ENCODE measurements around the gene TMEM183A. TPM values are rescaled to one million over a fixed set of nuclear protein-coding genes. Genes with fewer than 3 reads are reported as not detected.

The TMEM183A gene
- total RNA-seq, 2 experiments from 2014 or later, result 75.7 to 78.7 TPM

DNA sequence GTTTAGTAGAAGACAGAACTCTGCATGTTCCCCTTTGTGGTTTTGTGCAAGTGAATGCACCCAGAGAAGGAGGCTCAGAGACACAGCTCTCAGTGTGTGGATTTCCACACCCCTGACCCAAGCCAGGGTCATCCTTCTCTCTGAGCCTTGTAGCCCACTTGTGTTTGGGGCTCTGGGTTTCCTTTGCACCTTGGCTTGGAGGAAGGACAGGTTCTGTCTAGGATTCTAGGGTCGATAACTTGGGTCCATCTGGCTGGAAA, 51.4 kb downstream of the TMEM183A start:
- CTCF ChIA-PET, result interaction anchor here (2.5 kb wide), 1 partner anchor 19 kb away, joined by 9 read pairs; no protein-coding TSS in a partner anchor
- H3K4me1 Mint-ChIP-seq, result no peaks in the 10 kb centered on the region

DNA sequence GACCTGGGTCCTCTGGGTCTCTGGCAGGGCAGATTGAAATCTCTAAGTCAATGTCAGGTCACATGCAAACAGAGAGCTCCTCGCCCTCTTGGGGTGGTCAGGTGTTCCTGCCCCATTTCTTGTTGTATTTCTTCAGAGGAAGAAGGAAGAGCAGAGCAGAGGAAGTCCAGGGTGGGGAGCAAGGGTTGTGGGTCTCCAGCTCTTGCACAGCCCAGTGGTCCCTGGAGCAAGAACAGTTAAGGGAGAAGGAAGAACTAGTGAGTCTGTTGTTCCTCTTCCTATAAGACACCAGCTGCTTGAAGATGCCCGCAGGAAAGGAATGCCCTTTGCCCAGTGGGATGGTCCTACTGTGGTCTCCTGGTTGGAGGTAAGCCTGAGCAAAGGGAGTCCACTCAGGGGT, 52.3 kb downstream of the TMEM183A start:
- H3K27me3 Mint-ChIP-seq, result peaks cover 4% of the 10 kb centered on the region
- H3K4me3 Mint-ChIP-seq, result no peak overlapping the region
- CTCF ChIA-PET, result interaction anchor here (2.5 kb wide), 1 partner anchor 20 kb away, joined by 9 read pairs; no protein-coding TSS in a partner anchor
- no peaks in the 10 kb centered on the region for H3K4me1 Mint-ChIP-seq
- no peaks in the 10 kb centered on the region for H3K9me3 Mint-ChIP-seq (ENCODE audit: low read depth)
- H3K27ac Mint-ChIP-seq, result no peak overlapping the region
- ATAC-seq (no peak), DNase-seq (no peak)
- no peaks in the 10 kb centered on the region for H3K36me3 Mint-ChIP-seq

More for the DNA sequence above, 51.4 kb downstream of the TMEM183A start:
- H3K9me3 Mint-ChIP-seq (ENCODE audit: low read depth), result no peaks in the 10 kb centered on the region
- ATAC-seq, result no peak
- H3K27me3 Mint-ChIP-seq, result peaks cover 4% of the 10 kb centered on the region
- no peak overlapping the region for H3K4me3 Mint-ChIP-seq
- no peaks in the 10 kb centered on the region for H3K36me3 Mint-ChIP-seq
- no peak overlapping the region for H3K27ac Mint-ChIP-seq
- no peak for DNase-seq

DNA sequence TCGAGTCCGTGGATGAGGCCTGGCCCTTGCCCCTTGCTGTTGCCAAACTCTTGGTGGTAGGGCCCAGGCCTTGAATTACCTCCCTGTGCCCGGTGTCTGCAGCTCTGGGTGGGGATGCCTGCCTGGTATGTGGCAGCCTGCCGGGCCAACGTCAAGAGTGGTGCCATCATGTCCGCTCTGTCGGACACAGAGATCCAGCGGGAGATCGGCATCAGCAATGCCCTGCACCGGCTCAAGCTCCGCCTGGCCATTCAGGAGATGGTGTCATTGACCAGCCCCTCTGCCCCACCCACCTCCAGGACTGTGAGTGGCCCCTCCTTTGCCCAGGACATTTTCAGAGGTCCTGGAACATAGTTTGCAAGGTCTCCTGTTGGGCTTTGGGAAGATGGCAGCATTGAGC, 52.9 kb downstream of the TMEM183A start:
- Mint-ChIP-seq H3K4me1 (no peaks in the 10 kb centered on the region), H3K27ac (no peak overlapping the region), H3K36me3 (no peaks in the 10 kb centered on the region), H3K9me3 (ENCODE audit: low read depth) (no peaks in the 10 kb centered on the region), H3K4me3 (no peak overlapping the region), H3K27me3 (peaks cover 4% of the 10 kb centered on the region)
- ATAC-seq (no peak), DNase-seq (no peak)
- CTCF ChIA-PET, result interaction anchor here (1.3 kb wide), 1 partner anchor 20 kb away, joined by 5 read pairs; no protein-coding TSS in a partner anchor

DNA sequence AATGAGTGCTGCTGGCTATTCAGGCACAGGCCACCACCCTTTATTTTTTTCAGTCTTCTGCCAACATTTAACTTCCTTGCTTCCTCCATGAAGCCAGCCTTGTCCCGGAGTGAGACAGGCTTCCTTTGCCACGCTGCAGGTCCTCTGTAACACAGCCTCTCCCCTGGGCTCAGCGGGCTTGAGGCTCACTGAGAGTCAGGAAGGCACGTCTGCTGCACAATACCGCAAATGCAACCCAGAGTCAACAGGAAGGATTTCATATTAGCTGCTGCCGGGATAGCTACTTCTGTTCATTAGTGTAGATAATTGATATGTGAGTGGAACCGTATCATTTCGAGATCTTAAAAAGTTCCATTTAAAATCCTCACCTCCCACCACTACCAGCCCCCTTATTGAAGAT, 56.1 kb downstream of the TMEM183A start:
- no peaks in the 10 kb centered on the region for H3K4me1 Mint-ChIP-seq
- H3K9me3 Mint-ChIP-seq (ENCODE audit: low read depth), result no peaks in the 10 kb centered on the region
- CTCF ChIA-PET, result interaction anchor here (4.3 kb wide), 1 partner anchor 23 kb away, joined by 17 read pairs; no protein-coding TSS in a partner anchor
- ATAC-seq (no peak), DNase-seq (no peak)
- no peak overlapping the region for H3K27ac Mint-ChIP-seq
- H3K27me3 Mint-ChIP-seq, result peaks cover under 1% of the 10 kb centered on the region
- H3K4me3 Mint-ChIP-seq, result no peak overlapping the region
- no peaks in the 10 kb centered on the region for H3K36me3 Mint-ChIP-seq

DNA sequence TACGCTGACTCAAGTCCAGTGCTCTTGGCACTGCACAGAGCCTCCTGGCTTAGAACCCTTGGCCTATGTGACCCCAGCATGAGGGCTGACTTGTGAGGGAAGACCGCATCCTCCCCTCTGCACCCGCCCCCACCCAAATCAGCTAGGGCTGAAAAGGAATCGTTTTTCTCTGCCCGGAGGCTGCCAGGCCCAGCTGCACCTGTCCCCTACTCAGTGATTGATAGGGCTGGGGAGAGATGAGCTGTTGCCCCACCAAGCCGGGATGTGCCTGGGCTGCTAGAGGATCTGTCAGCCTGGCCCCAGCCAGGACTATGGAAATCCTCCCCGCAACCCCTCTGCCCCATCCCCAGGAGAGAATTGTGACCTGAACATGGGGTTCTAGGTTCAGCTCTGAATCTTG, 58.0 kb downstream of the TMEM183A start:
- H3K9me3 Mint-ChIP-seq (ENCODE audit: low read depth), result no peaks in the 10 kb centered on the region

DNA sequence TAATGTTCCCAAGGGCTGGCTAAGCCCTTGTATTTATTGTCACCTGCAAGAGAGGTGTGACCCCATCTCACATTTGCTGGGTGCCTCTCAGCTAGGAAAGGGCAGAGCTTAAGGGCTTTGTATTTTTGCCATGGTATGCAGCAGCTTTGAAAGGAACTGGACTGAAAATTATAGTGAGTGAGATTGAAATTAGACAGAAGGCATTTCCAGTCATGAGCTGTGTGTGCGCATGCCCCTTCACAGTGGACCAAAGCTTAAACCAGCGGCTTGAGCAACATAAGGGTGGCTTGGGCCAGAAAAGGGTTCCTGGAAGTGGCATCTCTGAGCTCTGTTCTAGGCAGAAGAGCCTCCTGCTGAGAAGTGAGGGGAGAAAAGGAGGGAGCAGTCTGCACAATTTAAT, 58.8 kb downstream of the TMEM183A start:
- ATAC-seq (no peak), DNase-seq (no peak)
- H3K27ac Mint-ChIP-seq, result no peak overlapping the region
- no peaks in the 10 kb centered on the region for H3K27me3 Mint-ChIP-seq
- CTCF ChIA-PET, result interaction anchor here (0.9 to 4.3 kb wide), 3 partner anchors 20 to 52 kb away, joined by 3 to 17 read pairs (median 3); no protein-coding TSS in a partner anchor
- H3K4me1 Mint-ChIP-seq, result no peaks in the 10 kb centered on the region
- no peaks in the 10 kb centered on the region for H3K36me3 Mint-ChIP-seq
- no peak overlapping the region for H3K4me3 Mint-ChIP-seq
- H3K9me3 Mint-ChIP-seq (ENCODE audit: low read depth), result no peaks in the 10 kb centered on the region

More for the DNA sequence above, 58.0 kb downstream of the TMEM183A start:
- H3K4me1 Mint-ChIP-seq, result no peaks in the 10 kb centered on the region
- no peak for ATAC-seq
- no peak overlapping the region for H3K4me3 Mint-ChIP-seq
- H3K36me3 Mint-ChIP-seq, result no peaks in the 10 kb centered on the region
- no peak overlapping the region for H3K27ac Mint-ChIP-seq
- no peak for DNase-seq
- H3K27me3 Mint-ChIP-seq, result no peaks in the 10 kb centered on the region
- CTCF ChIA-PET, result interaction anchor here (4.3 kb wide), 1 partner anchor 25 kb away, joined by 17 read pairs; no protein-coding TSS in a partner anchor

DNA sequence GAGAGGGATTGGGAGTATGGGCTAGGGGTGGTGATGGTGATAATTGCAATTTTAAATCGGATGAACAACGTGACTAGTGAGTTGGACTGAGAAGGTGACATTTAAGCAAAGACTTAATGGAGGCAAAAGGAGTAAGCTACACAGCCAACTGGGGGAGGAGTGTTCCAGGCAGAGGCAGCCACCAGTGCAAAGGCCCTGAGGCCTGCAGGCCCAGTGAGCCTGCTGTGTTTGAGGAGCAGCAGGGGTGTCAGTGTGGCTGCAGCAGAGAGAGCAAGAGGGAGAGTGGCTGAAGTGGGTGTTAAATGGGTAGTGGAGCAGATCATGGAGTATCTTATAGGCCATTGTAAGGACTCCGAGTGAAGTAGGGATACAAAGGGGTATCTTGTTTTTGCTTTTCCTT, 59.8 kb downstream of the TMEM183A start:
- no peak overlapping the region for H3K27ac Mint-ChIP-seq
- no peaks in the 10 kb centered on the region for H3K27me3 Mint-ChIP-seq
- no peak for ATAC-seq
- H3K4me1 Mint-ChIP-seq, result no peaks in the 10 kb centered on the region
- no peaks in the 10 kb centered on the region for H3K36me3 Mint-ChIP-seq
- no peak overlapping the region for H3K4me3 Mint-ChIP-seq
- no peak for DNase-seq
- CTCF ChIA-PET, result interaction anchor here (0.9 to 4.3 kb wide), 3 partner anchors 21 to 51 kb away, joined by 3 to 17 read pairs (median 3); no protein-coding TSS in a partner anchor
- H3K9me3 Mint-ChIP-seq (ENCODE audit: low read depth), result no peaks in the 10 kb centered on the region

DNA sequence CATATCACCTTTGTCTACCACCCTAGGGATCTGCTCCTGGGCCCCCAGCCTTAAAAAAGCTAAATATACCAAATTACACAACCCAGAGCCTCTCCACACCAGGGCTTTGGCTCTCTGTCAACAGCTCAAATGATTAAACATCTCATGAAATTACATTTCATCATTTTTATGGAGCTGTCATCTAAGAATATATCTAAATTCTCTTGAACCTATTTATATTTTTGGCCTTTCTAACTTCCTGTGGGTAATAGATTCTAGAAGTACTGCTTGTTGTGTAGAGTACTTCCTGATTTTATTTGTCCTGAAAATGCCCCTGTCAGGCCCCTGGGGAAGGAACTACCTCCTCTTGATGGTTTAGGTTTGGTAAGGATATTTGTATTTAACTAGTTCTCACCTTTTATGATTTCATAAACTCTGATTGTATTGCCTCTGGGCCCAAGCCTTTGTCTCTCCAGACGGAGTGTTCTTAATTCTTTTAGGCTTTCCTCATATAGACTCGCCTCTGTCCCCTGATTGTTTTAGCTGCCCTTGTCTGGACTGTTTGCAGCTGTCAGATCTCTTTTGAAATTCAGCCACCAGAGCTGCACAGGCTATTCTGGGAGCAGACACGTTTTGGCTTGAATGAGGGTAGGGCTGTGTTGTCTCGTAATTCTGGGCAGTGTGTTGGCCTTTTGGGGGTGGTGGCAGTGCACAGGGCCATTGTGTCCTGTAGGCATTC, 62.0 kb downstream of the TMEM183A start:
- H3K27ac Mint-ChIP-seq, result no peak overlapping the region
- H3K36me3 Mint-ChIP-seq, result no peaks in the 10 kb centered on the region
- no peak overlapping the region for H3K4me3 Mint-ChIP-seq
- peaks cover 14% of the 10 kb centered on the region for H3K27me3 Mint-ChIP-seq
- CTCF ChIA-PET, result interaction anchor here (0.5 to 1.4 kb wide), 2 partner anchors 30 to 316 kb away, joined by 3 to 4 read pairs; no protein-coding TSS in a partner anchor
- H3K9me3 Mint-ChIP-seq (ENCODE audit: low read depth), result no peaks in the 10 kb centered on the region
- no peaks in the 10 kb centered on the region for H3K4me1 Mint-ChIP-seq
- ATAC-seq (no peak), DNase-seq (no peak)

DNA sequence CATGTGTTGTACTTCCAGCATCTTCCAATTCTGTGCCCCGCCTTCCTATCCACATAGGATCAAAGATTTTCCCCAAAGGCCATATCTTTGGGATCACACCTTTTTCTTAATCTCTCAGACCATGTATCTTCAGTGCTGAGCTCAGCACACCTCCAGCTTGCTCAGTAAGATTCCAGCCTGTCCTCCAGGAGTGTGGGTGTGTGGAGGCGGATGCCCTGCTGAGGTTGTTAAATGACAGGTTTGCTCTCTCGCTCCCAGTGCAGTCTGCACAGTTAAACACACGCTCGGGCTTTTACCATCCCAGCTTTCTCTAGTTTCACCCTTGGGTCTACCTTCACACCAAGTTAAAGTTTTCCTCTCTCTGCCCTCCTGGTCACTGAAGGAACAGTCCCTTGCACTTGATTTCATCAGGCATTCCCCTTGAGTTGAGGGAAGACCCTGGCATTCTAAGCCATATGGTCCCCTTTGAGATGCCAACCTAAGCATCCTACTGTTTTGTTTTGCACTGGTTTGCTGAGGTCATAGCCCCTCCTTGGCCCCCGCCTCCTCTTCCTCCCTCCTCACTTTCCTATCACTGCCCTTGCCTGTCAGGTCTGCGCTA, 64.9 kb downstream of the TMEM183A start:
- no peak overlapping the region for H3K4me3 Mint-ChIP-seq
- H3K36me3 Mint-ChIP-seq, result peaks cover 5% of the 10 kb centered on the region
- H3K27ac Mint-ChIP-seq, result no peak overlapping the region
- DNase-seq (no peak), ATAC-seq (no peak)
- CTCF ChIA-PET, result no interaction called here
- no peaks in the 10 kb centered on the region for H3K9me3 Mint-ChIP-seq (ENCODE audit: low read depth)
- H3K27me3 Mint-ChIP-seq, result peaks cover 36% of the 10 kb centered on the region
- H3K4me1 Mint-ChIP-seq, result peaks cover 4% of the 10 kb centered on the region

DNA sequence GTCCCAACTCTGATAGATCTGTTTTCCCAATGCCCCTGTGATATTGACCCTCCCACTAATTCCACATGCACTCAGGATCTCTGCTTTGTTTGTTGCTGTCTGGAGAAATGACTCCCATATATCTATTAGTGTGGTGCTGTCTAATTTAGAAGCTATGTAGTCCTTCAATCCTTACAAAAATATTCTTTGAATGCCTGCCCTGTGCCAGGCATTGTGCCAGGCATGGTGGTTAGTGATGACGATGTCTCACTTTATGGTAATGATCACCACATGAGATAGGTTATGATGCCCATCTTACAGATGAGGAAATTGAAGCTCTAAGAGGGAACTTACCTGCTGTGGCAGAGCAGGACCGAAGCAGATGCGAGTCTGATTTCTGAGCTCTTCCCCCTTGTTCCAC, 65.7 kb downstream of the TMEM183A start:
- Mint-ChIP-seq H3K4me3 (no peak overlapping the region), H3K9me3 (ENCODE audit: low read depth) (no peaks in the 10 kb centered on the region), H3K27ac (no peak overlapping the region), H3K4me1 (peaks cover 4% of the 10 kb centered on the region), H3K27me3 (peaks cover 43% of the 10 kb centered on the region), H3K36me3 (peaks cover 5% of the 10 kb centered on the region)
- DNase-seq (no peak), ATAC-seq (no peak)
- CTCF ChIA-PET, result interaction anchor here (0.7 to 2.2 kb wide), 4 partner anchors 11 to 1806 kb away, joined by 3 to 6 read pairs (median 4); no protein-coding TSS in a partner anchor

DNA sequence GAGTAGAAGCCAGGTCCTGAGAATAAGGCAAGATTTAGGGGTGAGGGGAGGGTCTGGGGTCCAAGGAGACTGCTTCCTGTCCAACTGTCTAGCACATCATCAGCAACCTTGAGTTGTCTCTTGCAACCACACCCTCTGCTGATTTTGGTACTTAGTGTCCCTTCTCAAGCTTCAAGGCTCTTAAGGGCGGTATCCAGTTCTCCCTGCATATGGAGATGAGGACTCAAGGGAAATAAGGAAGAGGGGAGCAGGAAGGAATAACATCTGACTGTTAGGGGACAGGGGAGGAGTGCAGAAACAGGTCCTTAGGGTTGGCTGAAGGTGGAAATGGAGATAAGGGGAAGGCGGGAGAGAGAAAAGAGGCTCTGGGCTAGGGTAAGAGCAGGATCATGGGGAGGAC, 66.3 kb downstream of the TMEM183A start:
- H3K27me3 Mint-ChIP-seq, result peaks cover 47% of the 10 kb centered on the region
- H3K27ac Mint-ChIP-seq, result no peak overlapping the region
- H3K4me3 Mint-ChIP-seq, result no peak overlapping the region
- ATAC-seq (no peak), DNase-seq (no peak)
- H3K36me3 Mint-ChIP-seq, result peaks cover 5% of the 10 kb centered on the region
- peaks cover 4% of the 10 kb centered on the region for H3K4me1 Mint-ChIP-seq
- CTCF ChIA-PET, result interaction anchor here (0.7 to 2.2 kb wide), 3 partner anchors 11 to 122 kb away, joined by 3 to 6 read pairs (median 4); no protein-coding TSS in a partner anchor
- no peaks in the 10 kb centered on the region for H3K9me3 Mint-ChIP-seq (ENCODE audit: low read depth)

Data from activated CD8-positive, alpha-beta memory T cell treated with anti-CD3 and anti-CD28 coated beads, Interleukin-2, amount 10 ng/mL, durations not matched to agents 7 days and 5 days (primary cell).